Fibroblast of lung (primary cell): Measurements from ENCODE around the gene ZNF280B. TPM values are rescaled to one million over a fixed set of nuclear protein-coding genes. Genes with fewer than 3 reads are reported as not detected.

Source experiments
- DNase-seq, 2 donors: peaks; one replicate each; pipeline versions ENCODE4 v3.0.0 to v3.0.0-alpha.2; 2010; ENCODE audit warnings: low read depth in 2 of 2
- H2AFZ ChIP-seq: 2 replicates; pipeline ENCODE4 v1.5.1; 2012; ENCODE audit warnings: low read length, control low read depth, inconsistent platforms
- H3K27ac ChIP-seq: 2 replicates; pipeline ENCODE4 v1.5.1; 2011; ENCODE audit warnings: low read length, control low read depth; ENCODE audit not compliant: insufficient read depth
- H3K27me3 ChIP-seq: 2 replicates; pipeline ENCODE4 v1.5.1; 2011; ENCODE audit warnings: mild to moderate bottlenecking, low read length; ENCODE audit not compliant: control insufficient read depth, insufficient read depth
- H3K36me3 ChIP-seq: 2 replicates; pipeline ENCODE4 v1.5.1; 2011; ENCODE audit warnings: low read length; ENCODE audit not compliant: control insufficient read depth, insufficient read depth
- H3K4me1 ChIP-seq: 2 replicates; pipeline ENCODE4 v1.5.1; 2011; ENCODE audit warnings: low read length; ENCODE audit not compliant: control insufficient read depth, insufficient read depth; ENCODE audit errors: extremely low read depth
- H3K4me2 ChIP-seq: 2 replicates; pipeline ENCODE4 v1.5.1; 2011; ENCODE audit warnings: low read length, control low read depth; ENCODE audit not compliant: insufficient read depth; ENCODE audit errors: extremely low read depth
- H3K4me3 ChIP-seq, 4 experiments: fragments of 200-600 bp in 1 of 4; sonication (generic) in 1 of 4; replicated peaks in 1 of 4; 2 replicates each; pipeline ENCODE4 v1.5.1; 2011 to 2016; ENCODE audit warnings: low read length in 4 of 4, low read depth in 3 of 4, mild to moderate bottlenecking in 3 of 4, control low read depth in 2 of 4, inconsistent platforms in 1 of 4, mixed read lengths in 1 of 4; ENCODE audit not compliant: insufficient read depth in 1 of 4; ENCODE audit errors: control extremely low read depth in 1 of 4
- H3K79me2 ChIP-seq: 2 replicates; pipeline ENCODE4 v1.5.1; 2012; ENCODE audit warnings: mild to moderate bottlenecking, low read length, inconsistent platforms; ENCODE audit not compliant: control insufficient read depth, insufficient read depth
- H3K9ac ChIP-seq: 2 replicates; pipeline ENCODE4 v1.5.1; 2011; ENCODE audit warnings: mild to moderate bottlenecking, low read length, control low read depth; ENCODE audit not compliant: insufficient read depth
- H3K9me3 ChIP-seq: 2 replicates; pipeline ENCODE4 v1.5.1; 2012; ENCODE audit warnings: low read depth, low read length; ENCODE audit not compliant: control insufficient read depth, insufficient read depth
- H4K20me1 ChIP-seq: 2 replicates; pipeline ENCODE4 v1.5.1; 2011; ENCODE audit warnings: low read length; ENCODE audit not compliant: control insufficient read depth, insufficient read depth; ENCODE audit errors: extremely low read depth
- CTCF ChIP-seq, 2 donors: IDR thresholded peaks in 1 of 2; conservative IDR thresholded peaks in 1 of 2; 1 replicate in 1 of 2; 2 replicates in 1 of 2; pipeline ENCODE4 v1.5.1; 2011 to 2012; ENCODE audit warnings: low read length in 2 of 2, control low read depth in 1 of 2, inconsistent platforms in 1 of 2, low read depth in 1 of 2, mild to moderate bottlenecking in 1 of 2
- EZH2 ChIP-seq: IDR thresholded peaks from 2 replicates; pipeline ENCODE4 v1.5.1; 2012; ENCODE audit warnings: low read length, control low read depth, mild to moderate bottlenecking; ENCODE audit errors: missing control alignments
- polyA plus RNA-seq, 2 donors: library from polyadenylated mRNA; depleted of rRNA in 1 of 2; stranded (reverse) in 1 of 2; unstranded in 1 of 2; fragments of >200 nt; gene quantifications; 2 replicates each; pipeline ENCODE4 v1.2.1, GENCODE V29; 2011 to 2012; ENCODE audit warnings: missing spikeins in 1 of 2
- total RNA-seq: library from RNA; depleted of rRNA; stranded (reverse); fragments of >200 nt; gene quantifications from 2 replicates; pipeline ENCODE4 v1.2.1, GENCODE V29; 2014

ZNF280B gene
- total and polyA plus RNA-seq, 2 donors (not counting 1 experiment from before 2014, with no cell fraction given) = 0.33 to 0.81 TPM

DNA sequence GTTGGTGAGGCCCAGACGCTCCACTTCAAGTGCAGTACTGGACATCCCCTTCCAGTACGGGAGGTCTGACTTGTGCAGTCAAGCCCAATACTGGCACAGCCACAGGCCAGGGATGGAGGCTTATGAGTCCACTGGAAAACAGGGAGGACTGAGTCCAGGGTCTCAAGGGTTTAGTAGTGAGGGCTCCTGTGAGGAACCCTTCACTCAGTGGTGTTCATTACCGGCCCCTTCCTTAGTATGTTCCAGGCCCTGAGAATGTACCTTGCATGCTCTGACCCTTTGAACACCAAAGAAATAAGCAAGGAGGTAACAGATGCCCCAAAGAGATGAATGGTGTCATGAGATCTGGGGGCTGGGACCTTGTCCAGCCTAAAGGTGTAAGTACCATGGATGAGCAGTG, 38.7 kb upstream of the ZNF280B start:
- Histone ChIP-seq H3K79me2 (no peaks in the 10 kb centered on the region), H3K27me3 (no peaks in the 10 kb centered on the region)

DNA sequence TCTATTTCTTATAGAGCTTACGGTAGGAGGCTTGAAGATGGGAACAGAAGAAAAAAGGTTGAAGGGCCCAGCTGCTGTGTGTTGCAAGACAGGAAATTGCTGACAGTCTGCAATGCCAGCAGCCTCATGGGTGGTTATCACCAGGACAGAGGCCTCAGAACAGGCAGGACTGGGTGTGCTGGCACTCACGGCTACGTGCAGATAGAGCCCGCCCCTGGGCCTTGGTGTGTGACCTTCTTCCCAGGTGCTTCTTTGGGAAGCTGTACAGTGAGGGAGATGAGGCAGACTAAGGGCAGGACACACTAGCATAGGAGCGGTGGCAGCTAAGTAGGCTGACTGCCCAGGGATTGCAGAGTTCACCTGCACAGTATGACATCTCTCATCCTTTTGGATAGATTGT, 37.9 kb upstream of the ZNF280B start:
- Histone ChIP-seq H3K9ac (no peak overlapping the region), H3K36me3 (no peaks in the 10 kb centered on the region), H3K9me3 (no peaks in the 10 kb centered on the region), H3K27me3 (no peaks in the 10 kb centered on the region), H3K4me1 (no peaks in the 10 kb centered on the region), H4K20me1 (no peaks in the 10 kb centered on the region), H3K4me2 (no peak overlapping the region), H2AFZ (no peak overlapping the region), H3K79me2 (no peaks in the 10 kb centered on the region), H3K27ac (no peak overlapping the region), H3K4me3 (no peak overlapping the region)
- peak in 1 of 2 donors; percentile 7 for DNase-seq
- TF ChIP-seq CTCF (conservative IDR thresholded peaks at IDR 0.05 in 1 of 2, IDR thresholded peaks at IDR 0.05 in 1 of 2; ENCODE audit: low read depth in 1 of 2, low read length in 2 of 2) (no peak), EZH2 (no peak)

More for the DNA sequence above, 38.7 kb upstream of the ZNF280B start:
- Histone ChIP-seq H3K9me3 (no peaks in the 10 kb centered on the region), H4K20me1 (no peaks in the 10 kb centered on the region), H3K4me1 (no peaks in the 10 kb centered on the region), H3K9ac (no peak overlapping the region), H3K27ac (no peak overlapping the region), H2AFZ (no peak overlapping the region), H3K4me3 (no peak overlapping the region), H3K36me3 (no peaks in the 10 kb centered on the region), H3K4me2 (no peak overlapping the region)
- no peak for DNase-seq
- TF ChIP-seq CTCF (conservative IDR thresholded peaks at IDR 0.05 in 1 of 2, IDR thresholded peaks at IDR 0.05 in 1 of 2; ENCODE audit: low read depth in 1 of 2, low read length in 2 of 2) (no peak), EZH2 (no peak)

DNA sequence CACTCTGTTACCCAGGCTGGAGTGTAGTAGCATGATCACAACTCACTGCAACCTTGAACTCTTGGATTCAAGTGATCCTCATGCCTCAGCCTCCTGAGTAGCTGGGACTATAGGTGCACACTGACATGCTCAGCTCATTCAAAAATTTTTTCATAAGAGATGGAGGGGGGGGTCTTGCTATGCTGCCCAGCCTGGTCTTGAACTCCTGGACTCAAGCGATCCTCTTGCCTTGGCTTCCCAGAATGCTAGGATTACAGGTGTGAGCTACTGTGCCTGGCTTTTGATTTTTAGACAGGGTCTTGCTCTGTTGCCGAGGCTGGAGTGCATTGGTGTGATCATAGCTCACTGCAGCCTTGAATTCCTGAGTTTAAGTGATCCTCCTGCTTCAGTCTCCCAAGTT, 36.5 kb upstream of the ZNF280B start:
- no peak overlapping the region for H3K9ac ChIP-seq
- no peaks in the 10 kb centered on the region for H3K36me3 ChIP-seq
- no peak for TF ChIP-seq CTCF (conservative IDR thresholded peaks at IDR 0.05 in 1 of 2, IDR thresholded peaks at IDR 0.05 in 1 of 2; ENCODE audit: low read depth in 1 of 2, low read length in 2 of 2)
- TF ChIP-seq EZH2 = no peak

More for the DNA sequence above, 36.5 kb upstream of the ZNF280B start:
- H3K4me1 ChIP-seq = no peaks in the 10 kb centered on the region
- H3K9me3 ChIP-seq = no peaks in the 10 kb centered on the region
- DNase-seq = no peak
- H3K27me3 ChIP-seq = no peaks in the 10 kb centered on the region
- no peak overlapping the region for H3K27ac ChIP-seq
- no peak overlapping the region for H3K4me3 ChIP-seq
- H2AFZ ChIP-seq = no peak overlapping the region
- no peaks in the 10 kb centered on the region for H3K79me2 ChIP-seq
- no peaks in the 10 kb centered on the region for H4K20me1 ChIP-seq
- H3K4me2 ChIP-seq = no peak overlapping the region
